Naive thymus-derived CD4-positive, alpha-beta T cell (primary cell): Measurements from ENCODE around the gene LUC7L3. TPM values are rescaled to one million over a fixed set of nuclear protein-coding genes. Genes with fewer than 3 reads are reported as not detected.
"Not testable (repeated sequence)": the region's sequence is repeated elsewhere in the genome, so short reads cannot be mapped to it uniquely, and the experiment has no call there.

Experiments
- ATAC-seq: fragments of 150-1000 bp; cut with Tn5 transposase; 2 replicates; pipeline ENCODE4 v1.10.0; 2021; ENCODE audit warnings: mild to moderate bottlenecking, moderate library complexity
- CTCF ChIA-PET: fragments of 350-600 bp; sonication (Branson Sonifier 250); formaldehyde crosslinking; loops from one replicate; lab custom pipeline; 2021; ENCODE audit warnings: antibody characterized with exemption; lab: Charles Lee
- POLR2A ChIA-PET: fragments of 350-600 bp; sonication (Branson Sonifier 250); formaldehyde crosslinking; loops from one replicate; lab custom pipeline; 2021; ENCODE audit warnings: antibody characterized with exemption, inconsistent platforms; lab: Charles Lee
- DNase-seq, 9 donors: peaks; one replicate each; pipeline versions ENCODE4 v3.0.0 to v3.0.0-alpha.2; 2020 to 2022; ENCODE audit warnings: mixed read lengths in 1 of 9
- H3K27ac ChIP-seq: one replicate; pipeline ENCODE4 v1.7.0; 2013; ENCODE audit warnings: mild to moderate bottlenecking, low read depth, low read length, moderate library complexity
- H3K27me3 ChIP-seq, 2 donors: one replicate each; pipeline ENCODE4 v1.7.0; 2013; ENCODE audit warnings: low read length in 2 of 2, mild to moderate bottlenecking in 2 of 2, moderate library complexity in 2 of 2; ENCODE audit not compliant: control insufficient read depth in 2 of 2, insufficient read depth in 2 of 2
- H3K36me3 ChIP-seq, 3 experiments: 1 replicate in 2 of 3; 2 replicates in 1 of 3; pipeline ENCODE4 v1.7.0; 2013; ENCODE audit warnings: low read length in 3 of 3, mild to moderate bottlenecking in 3 of 3, moderate library complexity in 1 of 3; ENCODE audit not compliant: insufficient read depth in 3 of 3, control insufficient read depth in 2 of 3
- H3K4me1 ChIP-seq, 2 donors: one replicate each; pipeline ENCODE4 v1.7.0; 2013; ENCODE audit warnings: low read length in 2 of 2, mild to moderate bottlenecking in 2 of 2, moderate library complexity in 1 of 2; ENCODE audit not compliant: control insufficient read depth in 2 of 2, insufficient read depth in 2 of 2
- H3K4me3 ChIP-seq: 2 replicates; pipeline ENCODE4 v1.7.0; 2013; ENCODE audit warnings: mild to moderate bottlenecking, low read length
- H3K9me3 ChIP-seq, 3 experiments: 1 replicate in 2 of 3; 2 replicates in 1 of 3; pipeline ENCODE4 v1.7.0; 2013; ENCODE audit warnings: low read length in 3 of 3; ENCODE audit not compliant: control insufficient read depth in 2 of 3
- H3K27ac Mint-ChIP-seq, 9 donors: one replicate each; pipeline ENCODE4 v1.8.0; 2020 to 2022; ENCODE audit warnings: mixed read lengths in 9 of 9, mild to moderate bottlenecking in 8 of 9, moderate library complexity in 5 of 9, inconsistent platforms in 2 of 9
- H3K27me3 Mint-ChIP-seq, 5 donors: one replicate each; pipeline ENCODE4 v1.8.0; 2021 to 2022; ENCODE audit warnings: mixed read lengths in 5 of 5, mild to moderate bottlenecking in 1 of 5
- H3K36me3 Mint-ChIP-seq, 5 donors: one replicate each; pipeline ENCODE4 v1.8.0; 2020 to 2022; ENCODE audit warnings: mixed read lengths in 5 of 5, mild to moderate bottlenecking in 3 of 5, inconsistent platforms in 1 of 5
- H3K4me1 Mint-ChIP-seq, 7 donors: one replicate each; pipeline ENCODE4 v1.8.0; 2020 to 2022; ENCODE audit warnings: mixed read lengths in 7 of 7, mild to moderate bottlenecking in 3 of 7, inconsistent platforms in 1 of 7
- H3K4me3 Mint-ChIP-seq, 10 donors: one replicate each; pipeline ENCODE4 v1.8.0; 2020 to 2022; ENCODE audit warnings: mild to moderate bottlenecking in 10 of 10, mixed read lengths in 10 of 10, moderate library complexity in 6 of 10, inconsistent platforms in 2 of 10
- H3K9me3 Mint-ChIP-seq, 11 donors: one replicate each; pipeline ENCODE4 v1.8.0; 2020 to 2022; ENCODE audit warnings: mixed read lengths in 11 of 11, mild to moderate bottlenecking in 4 of 11, inconsistent platforms in 1 of 11, moderate library complexity in 1 of 11
- intact Hi-C, 2 donors: fragments of 100-400 bp; cut with micrococcal nuclease; formaldehyde crosslinking; loops; one replicate each; pipeline ENCODE4 v1.15.1; 2023
- polyA plus RNA-seq, 2 donors: library from polyadenylated mRNA; unstranded; fragments of 300-500 nt; fragmentation: Illumina TruSeq; gene quantifications; one replicate each; pipeline ENCODE4 v1.2.3, GENCODE V29; 2021
- total RNA-seq, 6 experiments: library from RNA in 5 of 6; stranded (reverse) in 5 of 6; gene quantifications; 1 replicate in 5 of 6; 2 replicates in 1 of 6; pipeline ENCODE4 v1.2.3 and lab custom pipeline; 2021 to 2026

Gene LUC7L3
- total and polyA plus RNA-seq, 7 experiments from 2014 or later = 41.8 to 331 (median 145) TPM

DNA sequence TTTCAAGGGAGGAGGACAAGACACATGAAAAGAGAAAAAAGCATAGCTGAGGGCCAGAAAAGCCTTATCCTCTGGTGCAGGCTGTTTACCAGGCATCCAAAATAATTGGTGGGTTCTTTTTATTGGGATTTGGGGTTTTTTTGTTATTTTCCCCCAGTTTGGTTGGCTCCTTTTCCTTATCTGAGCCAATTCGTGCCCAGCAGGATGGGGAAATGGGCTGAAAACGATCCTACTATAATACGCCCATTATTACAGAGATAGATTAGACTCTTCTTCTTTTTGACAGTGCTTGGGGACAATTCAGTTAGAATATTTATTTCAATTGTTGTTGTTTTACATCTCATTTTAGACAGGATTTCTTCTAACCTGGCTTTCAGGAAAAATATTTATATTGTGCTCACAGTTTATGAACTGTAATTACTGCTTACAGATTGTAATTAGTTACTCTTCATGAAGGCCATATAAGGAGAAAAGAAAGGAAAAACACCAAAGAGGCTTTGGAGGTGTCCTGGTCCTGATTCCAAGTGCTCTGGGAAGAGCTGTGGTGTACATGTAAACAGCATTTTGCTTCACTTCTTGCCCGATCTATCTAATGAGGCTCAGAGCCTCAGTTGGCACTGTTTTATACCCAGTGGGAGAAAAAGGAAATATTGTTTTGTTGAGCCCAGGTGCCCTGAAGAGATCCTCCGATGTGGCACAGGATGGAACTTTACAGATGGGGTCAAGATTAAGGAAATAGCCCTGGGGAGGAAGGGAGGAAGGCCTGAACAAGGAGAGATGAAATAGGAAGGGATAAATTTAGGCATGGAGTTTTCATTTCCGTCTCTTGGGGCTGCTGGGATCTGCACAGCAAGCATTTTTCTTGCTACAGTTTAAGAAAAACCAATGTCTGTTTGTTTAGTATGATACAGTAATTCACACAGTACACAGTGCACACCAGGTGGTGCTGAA lies 11.1 kb upstream of the LUC7L3 start:
- Histone ChIP-seq H3K4me1 (peaks cover 13 to 20% of the 10 kb centered on the region in 2 donors), H3K27ac (peak overlapping the region; percentile 88), H3K9me3 (no peaks in the 10 kb centered on the region), H3K4me3 (peak overlapping the region; percentile 79), H3K27me3 (no peaks in the 10 kb centered on the region), H3K36me3 (peaks cover 0 to 13% (median 0%) of the 10 kb centered on the region in 3 experiments)
- H3K36me3 Mint-ChIP-seq = peaks cover 0 to 13% (median 8%) of the 10 kb centered on the region in 5 donors
- H3K27me3 Mint-ChIP-seq = peaks cover 0 to 7% (median 0%) of the 10 kb centered on the region in 5 donors
- ChIA-PET POLR2A (interaction anchor here (0.9 to 3.2 kb wide), 6 partner anchors 10 to 166 kb away, joined by 3 to 58 read pairs (median 4); partner anchors contain the start of genes LUC7L3 and TOB1), CTCF (no interaction called here)
- no peaks in the 10 kb centered on the region for H3K9me3 Mint-ChIP-seq
- DNase-seq = no peak
- H3K4me1 Mint-ChIP-seq = peaks cover 19 to 63% (median 43%) of the 10 kb centered on the region in 7 donors
- ATAC-seq = peak; percentile 12
- peak overlapping the region; percentile 84 to 96 (median 90) for H3K4me3 Mint-ChIP-seq
- intact Hi-C loops = loop anchor here (1.0 to 10.0 kb wide), 12 partner anchors 11 to 564 kb away; partner anchors contain the start of genes CACNA1G (in 2 of the 2), LUC7L3 (in 2 of the 2), NME1 (in 2 of the 2) and TOB1 (in 2 of the 2)
- H3K27ac Mint-ChIP-seq = peak overlapping the region; percentile 93 to 98 (median 96)

DNA sequence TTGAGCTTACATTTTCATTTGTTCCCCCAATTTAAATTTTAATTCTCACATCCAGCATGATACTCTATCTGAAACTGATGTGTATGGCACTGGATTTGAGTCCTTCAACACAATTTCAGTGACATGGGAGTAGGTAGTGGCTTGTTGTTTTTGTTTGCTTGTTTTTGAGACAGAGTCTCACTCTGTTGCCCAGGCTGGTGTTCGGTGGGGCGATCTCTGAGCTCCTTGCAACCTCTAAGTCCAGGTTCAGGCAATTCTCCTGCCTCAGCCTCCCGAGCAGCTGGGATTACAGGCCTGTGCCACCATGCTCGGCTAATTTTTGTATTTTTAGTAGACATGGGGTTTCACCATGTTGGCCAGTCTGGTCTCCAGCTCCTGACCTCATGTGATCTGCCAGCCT lies 10.3 kb upstream of the LUC7L3 start:
- H3K9me3 ChIP-seq, H3K36me3 ChIP-seq, DNase-seq, H3K36me3 Mint-ChIP-seq, ATAC-seq, H3K27me3 ChIP-seq, CTCF ChIA-PET, H3K27me3 Mint-ChIP-seq, H3K9me3 Mint-ChIP-seq: not testable (repeated sequence)
- H3K27ac ChIP-seq = peak overlapping the region; percentile 88
- peaks cover 13 to 20% of the 10 kb centered on the region in 2 donors for H3K4me1 ChIP-seq
- Mint-ChIP-seq H3K27ac (peak overlapping the region; percentile 93 to 98 (median 96)), H3K4me1 (peaks cover 11 to 55% (median 35%) of the 10 kb centered on the region in 7 donors), H3K4me3 (peak overlapping the region; percentile 84 to 96 (median 90))
- intact Hi-C loops = loop anchor here (2.0 to 10.0 kb wide), 10 partner anchors 147 to 564 kb away; partner anchors contain the start of genes CACNA1G (in 2 of the 2), NME1 (in 2 of the 2), TOB1 (in 2 of the 2) and EME1 (in 1 of the 2)
- H3K4me3 ChIP-seq = peak overlapping the region; percentile 79
- POLR2A ChIA-PET = interaction anchor here (0.9 to 3.2 kb wide), 5 partner anchors 9 to 167 kb away, joined by 3 to 58 read pairs (median 5); partner anchors contain the start of genes LUC7L3 and TOB1

DNA sequence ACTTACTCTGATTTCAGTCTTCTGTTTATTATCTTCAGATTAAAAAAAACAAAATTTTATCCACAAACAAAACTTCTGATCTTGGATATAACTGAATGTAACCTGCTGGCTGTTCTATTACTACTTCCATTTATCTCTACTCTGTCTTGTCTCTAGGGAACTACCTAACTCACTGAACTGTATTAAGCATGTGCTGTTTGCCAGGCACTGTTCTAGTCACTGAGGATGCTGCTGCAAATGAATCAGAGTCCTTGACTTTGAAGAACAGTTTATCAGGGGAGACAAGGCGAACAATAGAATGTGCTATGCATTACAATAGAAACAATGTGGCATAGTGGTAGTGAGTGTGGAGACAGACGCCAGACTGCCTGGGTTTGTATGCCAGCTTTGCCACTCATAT lies 9.4 kb upstream of the LUC7L3 start:
- Histone ChIP-seq H3K4me3 (no peak overlapping the region), H3K9me3 (no peaks in the 10 kb centered on the region), H3K36me3 (peaks cover 0 to 3% (median 0%) of the 10 kb centered on the region in 3 experiments), H3K27ac (no peak overlapping the region), H3K27me3 (no peaks in the 10 kb centered on the region), H3K4me1 (peaks cover 13 to 20% of the 10 kb centered on the region in 2 donors)
- H3K9me3 Mint-ChIP-seq = no peaks in the 10 kb centered on the region
- H3K27ac Mint-ChIP-seq = peak overlapping the region; percentile 5 to 97 (median 87)
- ChIA-PET POLR2A (interaction anchor here (0.9 kb wide), 1 partner anchor 12 kb away, joined by 3 read pairs; no protein-coding TSS in a partner anchor), CTCF (interaction anchor here (0.6 kb wide), 1 partner anchor 70 kb away, joined by 3 read pairs; no protein-coding TSS in a partner anchor)
- peak overlapping the region in 6 of 10 donors; percentile 4 to 74 (median 44) for H3K4me3 Mint-ChIP-seq
- H3K36me3 Mint-ChIP-seq = peaks cover 0 to 3% (median 2%) of the 10 kb centered on the region in 5 donors
- peaks cover 0 to 7% (median 0%) of the 10 kb centered on the region in 5 donors for H3K27me3 Mint-ChIP-seq
- intact Hi-C loops = no loop called here
- DNase-seq = no peak
- peaks cover 11 to 46% (median 33%) of the 10 kb centered on the region in 7 donors for H3K4me1 Mint-ChIP-seq
- no peak for ATAC-seq

DNA sequence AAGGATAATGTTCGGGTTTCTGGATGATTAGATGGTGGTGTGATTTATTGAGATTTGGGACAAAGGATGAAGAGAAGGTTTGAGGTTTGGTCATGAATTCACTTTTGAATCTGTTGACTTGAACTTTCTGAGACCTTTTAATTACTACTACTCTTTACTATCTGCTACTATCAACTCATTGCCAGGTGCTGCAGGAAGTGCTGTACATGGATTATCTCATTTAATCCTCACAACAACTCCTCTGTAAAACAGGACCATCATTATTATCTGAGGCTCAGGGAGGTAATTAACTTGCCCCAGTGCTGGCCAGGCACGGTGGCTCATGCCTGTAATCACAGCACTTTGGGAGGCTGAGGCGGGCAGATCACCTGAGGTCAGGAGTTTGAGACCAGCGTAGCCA lies 8.8 kb upstream of the LUC7L3 start:
- ATAC-seq = no peak
- intact Hi-C loops = no loop called here
- H3K4me1 Mint-ChIP-seq = peaks cover 11 to 39% (median 31%) of the 10 kb centered on the region in 7 donors

DNA sequence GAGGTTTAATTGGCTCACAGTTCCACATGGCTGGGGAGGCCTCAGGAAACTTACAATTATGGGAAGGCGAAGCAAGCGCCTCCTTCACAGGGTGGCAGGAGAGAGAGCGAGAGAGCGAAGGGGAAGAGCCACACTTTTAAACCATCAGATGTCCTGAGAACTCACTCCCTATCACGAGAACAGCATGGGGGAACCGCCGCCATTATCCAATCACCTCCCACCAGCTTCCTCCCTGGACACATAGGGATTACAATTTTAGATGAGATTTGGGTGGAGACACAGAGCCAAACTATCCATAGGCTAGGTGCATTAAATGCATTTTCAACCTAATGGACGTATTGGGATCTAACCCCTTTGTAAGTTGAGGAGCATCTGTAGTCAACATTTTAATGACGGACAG lies 6.8 kb upstream of the LUC7L3 start:
- no peaks in the 10 kb centered on the region for H3K9me3 ChIP-seq
- Mint-ChIP-seq H3K9me3 (no peaks in the 10 kb centered on the region), H3K4me3 (no peak overlapping the region), H3K4me1 (peaks cover 11 to 29% (median 23%) of the 10 kb centered on the region in 7 donors), H3K36me3 (no peaks in the 10 kb centered on the region), H3K27me3 (peaks cover 0 to 7% (median 0%) of the 10 kb centered on the region in 5 donors), H3K27ac (peak overlapping the region in 1 of 9 donors; percentile 31)
- ChIA-PET CTCF (no interaction called here), POLR2A (no interaction called here)
- H3K36me3 ChIP-seq = no peaks in the 10 kb centered on the region
- H3K27me3 ChIP-seq = no peaks in the 10 kb centered on the region
- H3K4me1 ChIP-seq = peaks cover 13 to 15% of the 10 kb centered on the region in 2 donors
- intact Hi-C loops = no loop called here
- no peak overlapping the region for H3K27ac ChIP-seq
- no peak overlapping the region for H3K4me3 ChIP-seq
- ATAC-seq (no peak), DNase-seq (no peak)

More for the DNA sequence above, 8.8 kb upstream of the LUC7L3 start:
- Histone ChIP-seq H3K9me3 (no peaks in the 10 kb centered on the region), H3K4me1 (peaks cover 13 to 20% of the 10 kb centered on the region in 2 donors), H3K27ac (no peak overlapping the region), H3K27me3 (no peaks in the 10 kb centered on the region), H3K36me3 (peaks cover 0 to 3% (median 0%) of the 10 kb centered on the region in 3 experiments), H3K4me3 (no peak overlapping the region)
- Mint-ChIP-seq H3K9me3 (no peaks in the 10 kb centered on the region), H3K36me3 (peaks cover 0 to 1% (median 0%) of the 10 kb centered on the region in 5 donors), H3K27ac (peak overlapping the region in 5 of 9 donors; percentile 77 to 97 (median 93)), H3K27me3 (peaks cover 0 to 7% (median 0%) of the 10 kb centered on the region in 5 donors), H3K4me3 (peak overlapping the region in 1 of 10 donors; percentile 74)
- POLR2A ChIA-PET = no interaction called here
- DNase-seq = no peak
- CTCF ChIA-PET = no interaction called here

DNA sequence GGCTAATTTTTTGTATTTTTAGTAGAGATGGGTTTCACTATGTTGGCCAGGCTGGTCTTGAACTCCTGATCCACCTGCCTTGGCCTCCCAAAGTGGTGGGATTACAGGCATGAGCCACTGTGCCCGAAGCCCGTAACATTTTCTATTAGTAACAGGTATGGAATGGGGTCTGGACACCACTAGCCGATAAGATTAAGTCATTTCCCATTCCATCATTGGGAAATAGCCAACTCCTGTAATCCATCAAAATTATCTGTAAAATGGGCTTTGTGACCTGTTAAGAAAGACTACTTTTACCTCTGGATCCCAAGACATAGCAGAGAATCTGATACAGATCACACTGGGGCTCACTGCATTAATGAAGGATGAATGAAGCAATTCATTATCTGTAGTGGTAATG lies 3.9 kb upstream of the LUC7L3 start:
- H3K27me3 Mint-ChIP-seq = peaks cover 0 to 5% (median 0%) of the 10 kb centered on the region in 5 donors
- H3K4me3 ChIP-seq = no peak overlapping the region
- H3K4me1 Mint-ChIP-seq = peaks cover 0 to 14% (median 6%) of the 10 kb centered on the region in 7 donors
- intact Hi-C loops = no loop called here
- ChIA-PET POLR2A (no interaction called here), CTCF (interaction anchor here (0.7 kb wide), 1 partner anchor 77 kb away, joined by 3 read pairs; no protein-coding TSS in a partner anchor)
- DNase-seq (no peak), ATAC-seq (no peak)
- no peaks in the 10 kb centered on the region for H3K27me3 ChIP-seq
- H3K9me3 Mint-ChIP-seq = no peaks in the 10 kb centered on the region
- H3K36me3 ChIP-seq = peaks cover 0 to 6% (median 0%) of the 10 kb centered on the region in 3 experiments
- no peak overlapping the region for H3K27ac Mint-ChIP-seq
- no peak overlapping the region for H3K27ac ChIP-seq
- H3K9me3 ChIP-seq = no peaks in the 10 kb centered on the region
- peaks cover 0 to 4% of the 10 kb centered on the region in 2 donors for H3K4me1 ChIP-seq
- peaks cover 0 to 3% (median 0%) of the 10 kb centered on the region in 5 donors for H3K36me3 Mint-ChIP-seq
- H3K4me3 Mint-ChIP-seq = no peak overlapping the region
